IMR-90 (cell line): ENCODE data around the gene CYB5RL. TPM values are rescaled to one million over a fixed set of nuclear protein-coding genes. Genes with fewer than 3 reads are reported as not detected.

Experiments
- ATAC-seq: fragments of 200-7000 bp; cut with Tn5 transposase; 2 replicates; pipeline ENCODE4 v1.9.1; 2020; ENCODE audit warnings: low read depth, mild to moderate bottlenecking, moderate library complexity
- BruUV-seq: library from RNA; stranded (reverse); fragments of 400-500 nt; replicated peaks from 2 replicates; lab custom pipeline; 2021; lab: Mats Ljungman, UMichigan
- CTCF ChIA-PET: fragments of 300-600 bp; formaldehyde crosslinking; extraction: SDS; loops from one replicate; lab custom pipeline; 2021; ENCODE audit warnings: antibody characterized with exemption; lab: Yijun Ruan, JAX
- POLR2A ChIA-PET: fragments of 300-600 bp; sonication (Branson Sonifier 250); formaldehyde crosslinking; loops from one replicate; lab custom pipeline; 2022; ENCODE audit warnings: antibody characterized with exemption; ENCODE audit not compliant: unreplicated experiment; lab: Charles Lee
- DNase-seq: peaks from one replicate; pipeline ENCODE4 v3.0.0; 2013
- H2AFZ ChIP-seq: replicated peaks from 2 replicates; pipeline ENCODE3; 2013; ENCODE audit warnings: low read length, mild to moderate bottlenecking; ENCODE audit not compliant: poor library complexity
- H2AK5ac ChIP-seq: 2 replicates; pipeline ENCODE4 v1.6.1; 2013; ENCODE audit warnings: low read depth, low read length, inconsistent platforms
- H2AK9ac ChIP-seq: replicated peaks from 2 replicates; pipeline ENCODE3; 2013; ENCODE audit warnings: mild to moderate bottlenecking, low read depth, low read length, moderate library complexity; ENCODE audit not compliant: poor library complexity
- H2BK120ac ChIP-seq: 2 replicates; pipeline ENCODE4 v1.6.1; 2013; ENCODE audit warnings: low read depth, low read length, inconsistent platforms
- H2BK15ac ChIP-seq: 3 replicates; pipeline ENCODE4 v1.6.1; 2013; ENCODE audit warnings: low read depth, low read length, inconsistent platforms
- H2BK20ac ChIP-seq: 2 replicates; pipeline ENCODE4 v1.6.1; 2013; ENCODE audit warnings: low read depth, mild to moderate bottlenecking, inconsistent platforms, low read length, moderate library complexity
- H2BK5ac ChIP-seq: 2 replicates; pipeline ENCODE4 v1.6.1; 2013; ENCODE audit warnings: mild to moderate bottlenecking, low read depth, low read length, inconsistent platforms; ENCODE audit not compliant: poor library complexity, severe bottlenecking
- H3K14ac ChIP-seq: replicated peaks from 2 replicates; pipeline ENCODE4 v1.6.1; 2013; ENCODE audit warnings: low read depth, low read length, inconsistent platforms
- H3K18ac ChIP-seq: 2 replicates; pipeline ENCODE4 v1.6.1; 2013; ENCODE audit warnings: low read depth, low read length, control low read depth
- H3K23ac ChIP-seq: 2 replicates; pipeline ENCODE4 v1.6.1; 2013; ENCODE audit warnings: low read depth, low read length, inconsistent platforms
- H3K27ac ChIP-seq: 2 replicates; pipeline ENCODE4 v1.5.1; 2013; ENCODE audit warnings: mild to moderate bottlenecking, control low read depth, low read length; ENCODE audit not compliant: insufficient read depth
- H3K27me3 ChIP-seq: 2 replicates; pipeline ENCODE4 v1.6.1; 2013; ENCODE audit warnings: low read length; ENCODE audit not compliant: control insufficient read depth, insufficient read depth
- H3K36me3 ChIP-seq: 2 replicates; pipeline ENCODE4 v1.6.1; 2013; ENCODE audit warnings: low read length, mixed read lengths; ENCODE audit not compliant: control insufficient read depth, insufficient read depth
- H3K4ac ChIP-seq: 2 replicates; pipeline ENCODE4 v1.6.1; 2013; ENCODE audit warnings: low read depth, low read length, inconsistent platforms
- H3K4me1 ChIP-seq: 2 replicates; pipeline ENCODE4 v1.6.1; 2013; ENCODE audit warnings: low read length, mixed read lengths; ENCODE audit not compliant: control insufficient read depth, insufficient read depth
- H3K4me2 ChIP-seq: 2 replicates; pipeline ENCODE4 v1.6.1; 2013; ENCODE audit warnings: low read depth, mild to moderate bottlenecking, control low read depth, low read length, moderate library complexity
- H3K4me3 ChIP-seq: 2 replicates; pipeline ENCODE4 v1.5.1; 2013; ENCODE audit warnings: low read depth, mild to moderate bottlenecking, control low read depth, low read length, moderate library complexity; ENCODE audit not compliant: insufficient read depth
- H3K56ac ChIP-seq: 2 replicates; pipeline ENCODE4 v1.6.1; 2013; ENCODE audit warnings: low read length, inconsistent platforms; ENCODE audit not compliant: insufficient read depth; ENCODE audit errors: extremely low read depth
- H3K79me1 ChIP-seq, 2 experiments: 2 replicates each; pipeline ENCODE4 v1.6.1; 2013; ENCODE audit warnings: low read length in 2 of 2, inconsistent platforms in 1 of 2, low read depth in 1 of 2
- H3K9ac ChIP-seq: 2 replicates; pipeline ENCODE4 v1.6.1; 2013; ENCODE audit warnings: low read depth, low read length, control low read depth
- H3K9me1 ChIP-seq: 2 replicates; pipeline ENCODE4 v1.6.1; 2013; ENCODE audit warnings: low read length, inconsistent platforms; ENCODE audit not compliant: insufficient read depth
- H3K9me3 ChIP-seq: 2 replicates; pipeline ENCODE4 v1.6.1; 2013; ENCODE audit warnings: low read length; ENCODE audit not compliant: control insufficient read depth, insufficient read depth
- H4K20me1 ChIP-seq: 2 replicates; pipeline ENCODE4 v1.6.1; 2013; ENCODE audit warnings: low read length, inconsistent platforms; ENCODE audit not compliant: insufficient read depth
- H4K5ac ChIP-seq: 2 replicates; pipeline ENCODE4 v1.6.1; 2013; ENCODE audit warnings: mild to moderate bottlenecking, low read depth, low read length, control low read depth
- H4K8ac ChIP-seq, 2 experiments: 2 replicates each; pipeline ENCODE4 v1.6.1; 2013; ENCODE audit warnings: low read depth in 2 of 2, low read length in 2 of 2, control low read depth in 1 of 2, inconsistent platforms in 1 of 2
- H4K91ac ChIP-seq: 2 replicates; pipeline ENCODE4 v1.6.1; 2013; ENCODE audit warnings: low read depth, low read length, inconsistent platforms; ENCODE audit not compliant: insufficient read depth
- BHLHE40 ChIP-seq: fragments of 150-350 bp; IDR thresholded peaks from 2 replicates; pipeline ENCODE4 v1.6.1; 2016; ENCODE audit warnings: mild to moderate bottlenecking, low read depth, low read length
- FOS ChIP-seq: fragments of 150-350 bp; IDR thresholded peaks from 2 replicates; pipeline ENCODE4 v1.6.1; 2016; ENCODE audit warnings: low read depth, low read length
- MAFK ChIP-seq: IDR thresholded peaks from 2 replicates; pipeline ENCODE4 v1.6.1; 2012; ENCODE audit warnings: low read depth, low read length, improper control_type of control experiment
- RAD21 ChIP-seq: IDR thresholded peaks from 2 replicates; pipeline ENCODE4 v1.6.1; 2012; ENCODE audit warnings: low read length, improper control_type of control experiment
- RCOR1 ChIP-seq: IDR thresholded peaks from 2 replicates; pipeline ENCODE4 v1.6.1; 2012; ENCODE audit warnings: mild to moderate bottlenecking, low read length, improper control_type of control experiment; ENCODE audit not compliant: insufficient replicate concordance
- WGBS, 2 experiments: methylation state at CpG; one replicate each; pipeline versions ENCODE4 v1.1.5 to v1.1.7; 2013; ENCODE audit warnings: missing lambda C conversion rate in 2 of 2; ENCODE audit not compliant: insufficient read length in 1 of 2; ENCODE audit errors: extremely low coverage in 2 of 2; 5-methylcytosine and 5-hydroxymethylcytosine counted together
- dilution Hi-C: fragments of 300-500 bp; cut with HindIII; formaldehyde crosslinking; loops from one replicate; pipeline ENCODE4 v1.14.3; 2018; ENCODE audit warnings: low sequenced_read_pairs; ENCODE audit not compliant: unreplicated experiment
- in situ Hi-C: fragments of 300-500 bp; cut with MboI; formaldehyde crosslinking; loops from 3 replicates; pipeline ENCODE4 v1.14.3; 2019; ENCODE audit warnings: low sequenced_read_pairs, inconsistent platforms, mixed read lengths
- intact Hi-C: fragments of 100-400 bp; cut with micrococcal nuclease; formaldehyde crosslinking; loops from 2 replicates; pipeline ENCODE4 v1.10.0; 2022
- polyA plus RNA-seq, 3 experiments: library from polyadenylated mRNA; depleted of rRNA; stranded (reverse); fragments of >200 nt; gene quantifications; 2 replicates each; pipeline ENCODE4 v1.2.3, GENCODE V29; 2012; ENCODE audit warnings: low replicate concordance in 1 of 3
- total RNA-seq: library from RNA; depleted of rRNA; stranded (reverse); fragments of >200 nt; gene quantifications from 2 replicates; pipeline ENCODE4 v1.2.3, GENCODE V29; 2012
- TF ChIP-seq, protein P1 (sequence below): conservative IDR thresholded peaks from 2 replicates; pipeline ENCODE4 v1.5.1; 2012; ENCODE audit warnings: mild to moderate bottlenecking, low read depth, low read length, improper control_type of control experiment
- TF ChIP-seq, protein P2 (sequence below): fragments of 150-350 bp; IDR thresholded peaks from 2 replicates; pipeline ENCODE4 v1.6.1; 2016; ENCODE audit warnings: low read depth, mild to moderate bottlenecking, low read length, moderate library complexity, borderline replicate concordance

The CYB5RL gene
- total and polyA plus RNA-seq, 2 of the 4 experiments (the other 2 are of a cell fraction): 3.8 to 4.3 TPM

DNA sequence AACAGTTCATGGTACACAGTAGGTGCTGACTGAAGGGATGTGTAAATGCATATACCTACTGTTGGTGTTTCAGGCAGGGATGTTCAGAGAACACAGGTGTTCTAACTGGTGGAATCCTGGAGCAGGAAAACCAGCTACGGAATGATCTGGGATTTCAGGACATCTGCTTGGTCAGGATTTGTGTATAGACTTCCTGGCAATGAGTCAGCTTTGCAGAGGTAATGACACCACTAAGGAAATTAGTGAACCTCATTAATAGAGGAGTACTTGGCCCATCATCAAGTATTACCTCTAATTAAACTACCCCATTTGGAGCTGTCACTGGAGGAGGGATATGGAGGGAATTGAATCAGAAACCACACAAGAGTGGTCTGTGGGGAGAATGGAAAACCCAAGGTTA, 7.5 kb upstream of the CYB5RL start:
- H3K27ac ChIP-seq: no peak overlapping the region
- no peak overlapping the region for H3K14ac ChIP-seq
- no peak overlapping the region for H3K4me2 ChIP-seq
- peaks cover 7% of the 10 kb centered on the region; the same call in 1 of the 2 replicates for H4K20me1 ChIP-seq
- no peak overlapping the region for H3K56ac ChIP-seq
- no peak overlapping the region for H2BK20ac ChIP-seq
- DNase-seq (no peak), ATAC-seq (no peak)
- no peak overlapping the region for H3K4ac ChIP-seq
- dilution Hi-C loops (no loop called here), in situ Hi-C loops (loop anchor here (25.0 kb wide), 1 partner anchor 345 kb away; no protein-coding TSS in a partner anchor), intact Hi-C loops (no loop called here)
- no peaks in the 10 kb centered on the region for H3K4me1 ChIP-seq
- H3K36me3 ChIP-seq: peaks cover 44% of the 10 kb centered on the region
- no peak overlapping the region for H4K91ac ChIP-seq
- ChIA-PET POLR2A (no interaction called here), CTCF (no interaction called here)
- WGBS, 2 experiments: no CpG with 5 or more reads among the region's 1 CpG
- no peak overlapping the region for H2BK15ac ChIP-seq
- peaks cover 10% of the 10 kb centered on the region; the same call in 1 of the 2 replicates for H3K9me1 ChIP-seq
- H3K27me3 ChIP-seq: no peaks in the 10 kb centered on the region
- H3K23ac ChIP-seq: no peak overlapping the region
- H2BK5ac ChIP-seq: no peak overlapping the region
- no peak overlapping the region for H2AK9ac ChIP-seq
- H3K9me3 ChIP-seq: no peaks in the 10 kb centered on the region
- H2AK5ac ChIP-seq: no peak overlapping the region
- BruUV-seq: no TSS peak
- no peak overlapping the region for H3K9ac ChIP-seq
- no peak overlapping the region for H2BK120ac ChIP-seq
- H2AFZ ChIP-seq: no peak overlapping the region
- no peak overlapping the region for H4K5ac ChIP-seq
- peaks cover 30 to 34% of the 10 kb centered on the region in 2 experiments for H3K79me1 ChIP-seq
- no peak overlapping the region for H4K8ac ChIP-seq
- TF ChIP-seq, protein P1, sequence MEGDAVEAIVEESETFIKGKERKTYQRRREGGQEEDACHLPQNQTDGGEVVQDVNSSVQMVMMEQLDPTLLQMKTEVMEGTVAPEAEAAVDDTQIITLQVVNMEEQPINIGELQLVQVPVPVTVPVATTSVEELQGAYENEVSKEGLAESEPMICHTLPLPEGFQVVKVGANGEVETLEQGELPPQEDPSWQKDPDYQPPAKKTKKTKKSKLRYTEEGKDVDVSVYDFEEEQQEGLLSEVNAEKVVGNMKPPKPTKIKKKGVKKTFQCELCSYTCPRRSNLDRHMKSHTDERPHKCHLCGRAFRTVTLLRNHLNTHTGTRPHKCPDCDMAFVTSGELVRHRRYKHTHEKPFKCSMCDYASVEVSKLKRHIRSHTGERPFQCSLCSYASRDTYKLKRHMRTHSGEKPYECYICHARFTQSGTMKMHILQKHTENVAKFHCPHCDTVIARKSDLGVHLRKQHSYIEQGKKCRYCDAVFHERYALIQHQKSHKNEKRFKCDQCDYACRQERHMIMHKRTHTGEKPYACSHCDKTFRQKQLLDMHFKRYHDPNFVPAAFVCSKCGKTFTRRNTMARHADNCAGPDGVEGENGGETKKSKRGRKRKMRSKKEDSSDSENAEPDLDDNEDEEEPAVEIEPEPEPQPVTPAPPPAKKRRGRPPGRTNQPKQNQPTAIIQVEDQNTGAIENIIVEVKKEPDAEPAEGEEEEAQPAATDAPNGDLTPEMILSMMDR: no peak
- TF ChIP-seq FOS (no peak), BHLHE40 (no peak), RCOR1 (no peak), RAD21 (no peak), MAFK (no peak)
- TF ChIP-seq, protein P2, sequence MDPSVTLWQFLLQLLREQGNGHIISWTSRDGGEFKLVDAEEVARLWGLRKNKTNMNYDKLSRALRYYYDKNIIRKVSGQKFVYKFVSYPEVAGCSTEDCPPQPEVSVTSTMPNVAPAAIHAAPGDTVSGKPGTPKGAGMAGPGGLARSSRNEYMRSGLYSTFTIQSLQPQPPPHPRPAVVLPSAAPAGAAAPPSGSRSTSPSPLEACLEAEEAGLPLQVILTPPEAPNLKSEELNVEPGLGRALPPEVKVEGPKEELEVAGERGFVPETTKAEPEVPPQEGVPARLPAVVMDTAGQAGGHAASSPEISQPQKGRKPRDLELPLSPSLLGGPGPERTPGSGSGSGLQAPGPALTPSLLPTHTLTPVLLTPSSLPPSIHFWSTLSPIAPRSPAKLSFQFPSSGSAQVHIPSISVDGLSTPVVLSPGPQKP: no peak
- H3K4me3 ChIP-seq: no peak overlapping the region
- no peak overlapping the region for H3K18ac ChIP-seq
